GM18517 (cell line): ENCODE data around the gene SELENOM.
"Not testable (repeated sequence)": the region's sequence is repeated elsewhere in the genome, so short reads cannot be mapped to it uniquely, and the experiment has no call there.

Experiments used
- ATAC-seq: cut with Tn5 transposase; IDR thresholded peaks from one replicate; pipeline ENCODE4 v1.9.1; 2021; ENCODE audit warnings: mild to moderate bottlenecking, moderate library complexity; ENCODE audit not compliant: unreplicated experiment

The SELENOM gene

GRCh38 chr22:31106001-31106571 lies 1.3 kb downstream of the SELENOM start:
- ATAC-seq = no peak

DNA sequence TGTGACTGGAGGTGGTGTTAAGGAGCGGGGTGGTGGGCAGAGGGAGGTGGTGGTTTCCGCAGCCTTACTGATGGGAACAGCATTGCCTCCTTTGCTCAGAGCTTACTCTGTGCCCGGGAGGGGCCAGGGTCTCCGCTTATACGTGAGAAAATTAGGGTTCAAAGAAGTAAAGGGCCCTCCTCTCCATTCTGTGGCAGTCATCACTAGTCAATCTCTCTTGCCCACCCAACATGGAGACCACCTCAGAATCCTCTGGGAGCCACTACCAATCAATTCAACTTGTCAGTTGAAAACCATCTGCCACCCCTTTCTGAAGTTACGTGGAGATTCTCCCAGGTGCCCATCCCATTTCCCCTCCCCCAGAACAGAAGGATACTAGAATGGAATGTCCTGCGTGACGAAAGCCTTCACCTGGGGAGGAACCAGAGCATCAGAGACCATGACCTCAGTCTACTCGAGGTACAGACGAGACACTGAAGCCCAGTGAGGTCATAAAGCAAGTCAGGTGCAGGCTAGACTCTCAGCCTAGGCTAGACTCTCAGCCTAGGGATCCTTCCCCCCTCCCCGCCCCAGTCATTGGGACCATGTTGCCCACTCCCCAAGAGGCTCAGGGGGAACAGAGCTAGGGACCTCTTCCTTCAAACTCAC lies 2.0 kb downstream of the SELENOM start:
- ATAC-seq = no peak

GRCh38 chr22:31104869-31105268 lies 2.5 kb downstream of the SELENOM start:
- no peak for ATAC-seq

DNA sequence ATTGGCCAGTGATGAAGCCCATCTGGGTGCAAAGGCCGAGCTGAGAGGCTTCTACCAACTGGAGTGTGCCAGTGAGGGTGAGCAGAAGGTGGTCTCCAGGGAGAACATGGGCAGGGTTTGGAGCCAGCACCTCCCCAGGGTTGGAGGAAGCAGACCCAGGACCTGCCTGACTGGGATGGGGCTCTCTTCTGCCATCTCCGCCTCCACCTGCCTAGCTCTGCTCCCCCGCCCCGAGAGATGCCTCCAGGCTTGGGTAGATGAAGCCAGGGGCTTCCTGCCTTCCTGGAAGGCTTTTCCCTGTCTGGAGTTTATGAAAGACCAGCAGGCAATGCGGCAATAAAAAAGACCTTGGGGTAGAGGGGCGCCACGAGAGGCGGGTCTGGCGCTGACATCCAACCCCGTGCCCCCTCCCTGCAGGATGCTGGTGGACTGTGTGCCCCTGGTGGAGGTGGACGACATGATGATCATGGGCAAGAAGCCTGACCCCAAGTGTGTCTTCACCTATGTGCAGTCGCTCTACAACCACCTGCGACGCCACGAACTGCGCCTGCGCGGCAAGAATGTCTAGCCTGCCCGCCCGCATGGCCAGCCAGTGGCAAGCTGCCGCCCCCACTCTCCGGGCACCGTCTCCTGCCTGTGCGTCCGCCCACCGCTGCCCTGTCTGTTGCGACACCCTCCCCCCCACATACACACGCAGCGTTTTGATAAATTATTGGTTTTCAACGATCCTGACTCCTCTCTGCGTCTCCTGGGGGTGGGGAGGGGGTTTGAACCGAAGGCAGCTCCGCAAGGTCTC lies 3.3 kb downstream of the SELENOM start:
- ATAC-seq = no peak

DNA sequence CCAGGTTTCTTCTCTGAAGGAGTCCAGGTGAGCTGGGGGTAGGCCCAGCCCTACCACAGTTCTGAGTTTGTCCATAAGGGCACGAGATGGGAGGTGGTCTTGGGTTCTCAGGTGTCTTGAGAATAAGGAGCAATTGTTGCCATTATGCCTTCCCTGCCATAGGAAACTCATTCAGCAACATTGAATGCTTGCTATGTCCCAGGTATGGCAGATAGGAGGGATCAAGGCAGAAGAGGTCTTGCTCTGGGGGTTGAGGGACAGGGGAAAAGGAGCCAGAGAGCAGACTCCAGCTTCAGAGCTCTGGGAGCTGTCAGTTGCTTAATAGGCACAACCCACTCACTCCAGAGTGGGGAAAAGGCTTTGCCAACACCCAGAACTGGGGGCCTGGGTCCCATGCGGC lies 4.3 kb downstream of the SELENOM start:
- ATAC-seq = no peak

- no peak for ATAC-seq
Measured at GRCh38 chr22:31102441-31103081, 4.8 kb downstream of the SELENOM start.

DNA sequence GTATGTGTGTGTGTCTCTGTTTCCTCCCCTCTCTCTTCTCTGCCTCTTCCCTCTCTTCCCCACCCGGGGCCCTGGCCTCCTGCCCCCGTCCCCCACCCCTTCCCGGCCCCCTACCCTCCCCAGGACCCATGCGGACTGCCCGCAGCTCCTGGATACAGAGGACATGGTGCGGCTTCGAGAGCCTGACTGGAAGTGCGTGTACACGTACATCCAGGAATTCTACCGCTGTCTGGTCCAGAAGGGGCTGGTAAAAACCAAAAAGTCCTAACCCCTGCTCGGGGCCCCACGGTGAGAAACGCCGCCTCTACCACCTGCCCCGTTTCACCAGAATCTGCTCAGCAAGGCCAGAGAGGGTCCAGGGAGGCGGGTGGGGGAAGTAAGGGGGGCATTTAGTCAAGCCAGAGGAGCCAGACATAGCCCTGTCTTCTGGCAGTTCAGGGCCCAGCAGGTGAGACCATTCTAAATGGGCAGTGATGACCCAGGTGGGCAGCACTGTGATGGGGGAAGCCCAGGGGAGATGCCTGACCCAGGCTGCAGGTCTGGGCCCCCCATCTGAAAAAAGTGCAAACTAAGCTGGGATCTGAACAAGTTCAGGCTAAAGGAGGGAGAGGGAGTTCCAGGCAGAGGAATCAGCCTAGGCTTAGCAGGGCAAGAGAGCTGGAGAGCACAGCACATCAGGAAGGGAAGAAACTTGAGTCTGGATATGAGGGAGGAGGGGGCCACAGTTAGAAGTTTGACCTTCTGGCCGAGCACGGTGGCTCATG lies 6.4 kb downstream of the SELENOM start:
- ATAC-seq = no peak

DNA sequence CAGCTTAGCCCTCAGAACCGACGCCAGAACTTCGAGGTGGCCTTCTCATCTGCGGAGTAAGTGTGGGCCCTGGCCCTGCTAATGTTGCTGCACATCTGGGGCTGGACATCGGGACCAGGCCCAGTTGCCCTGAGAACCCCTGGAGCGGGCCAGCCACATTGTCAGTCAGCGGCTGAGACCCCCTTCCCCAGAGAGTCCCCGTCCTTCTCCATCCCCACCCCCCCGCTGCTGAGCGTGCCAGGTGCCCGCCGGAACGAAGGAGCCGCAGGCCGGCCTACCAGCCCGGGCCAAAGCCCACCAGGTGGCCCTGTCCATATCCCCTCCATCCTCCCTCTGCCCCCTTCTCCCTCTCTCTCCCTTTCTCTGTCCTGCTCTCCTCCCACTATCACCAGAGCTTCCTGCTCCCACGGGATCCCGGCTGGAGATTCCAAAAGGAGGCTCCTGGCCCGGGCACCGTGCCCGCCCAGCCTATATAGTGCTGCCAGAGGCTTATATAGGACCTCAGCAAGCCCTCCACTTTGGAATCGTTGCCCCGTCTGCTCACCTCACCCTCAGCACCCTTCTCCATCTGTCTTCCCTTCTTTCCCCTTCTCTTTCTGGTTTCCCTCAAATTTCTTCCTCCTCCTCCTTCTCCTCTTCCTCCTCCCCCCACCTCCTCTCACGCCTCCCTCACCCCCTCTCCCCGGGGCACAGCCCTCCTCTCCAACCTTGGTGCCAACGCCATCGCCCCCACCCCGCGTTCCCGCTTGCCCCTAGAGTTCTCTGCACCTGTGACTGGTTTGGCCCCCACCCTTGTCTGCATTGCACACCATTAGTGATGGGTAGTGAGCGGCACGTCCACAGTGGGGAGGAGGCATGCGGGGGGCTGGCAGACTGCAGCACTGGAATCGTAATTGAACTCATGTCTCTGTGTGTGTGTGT lies 7.3 kb downstream of the SELENOM start:
- ATAC-seq = no peak

DNA sequence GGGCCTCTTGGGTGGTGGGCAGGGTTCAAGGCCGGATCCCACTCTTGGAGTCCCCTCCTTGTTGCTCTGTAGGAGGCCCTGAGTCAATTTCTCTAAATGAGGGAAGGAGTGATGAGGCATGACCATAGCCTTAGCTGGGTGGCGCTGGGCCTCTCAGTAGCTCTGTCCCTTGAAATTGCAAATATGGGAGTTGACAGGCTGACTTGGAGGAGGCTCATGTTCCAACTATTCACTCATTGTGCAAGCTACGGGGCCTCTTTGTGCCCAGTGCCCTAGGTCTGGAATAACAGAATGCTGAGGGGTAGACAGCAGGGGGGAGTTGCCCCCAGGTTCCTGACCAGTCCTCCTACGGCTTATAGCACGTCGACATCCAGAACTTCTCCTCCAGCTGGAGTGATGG lies 8.0 kb downstream of the SELENOM start:
- ATAC-seq = no peak

GRCh38 chr22:31098632-31099110 lies 8.7 kb downstream of the SELENOM start:
- ATAC-seq = no peak

DNA sequence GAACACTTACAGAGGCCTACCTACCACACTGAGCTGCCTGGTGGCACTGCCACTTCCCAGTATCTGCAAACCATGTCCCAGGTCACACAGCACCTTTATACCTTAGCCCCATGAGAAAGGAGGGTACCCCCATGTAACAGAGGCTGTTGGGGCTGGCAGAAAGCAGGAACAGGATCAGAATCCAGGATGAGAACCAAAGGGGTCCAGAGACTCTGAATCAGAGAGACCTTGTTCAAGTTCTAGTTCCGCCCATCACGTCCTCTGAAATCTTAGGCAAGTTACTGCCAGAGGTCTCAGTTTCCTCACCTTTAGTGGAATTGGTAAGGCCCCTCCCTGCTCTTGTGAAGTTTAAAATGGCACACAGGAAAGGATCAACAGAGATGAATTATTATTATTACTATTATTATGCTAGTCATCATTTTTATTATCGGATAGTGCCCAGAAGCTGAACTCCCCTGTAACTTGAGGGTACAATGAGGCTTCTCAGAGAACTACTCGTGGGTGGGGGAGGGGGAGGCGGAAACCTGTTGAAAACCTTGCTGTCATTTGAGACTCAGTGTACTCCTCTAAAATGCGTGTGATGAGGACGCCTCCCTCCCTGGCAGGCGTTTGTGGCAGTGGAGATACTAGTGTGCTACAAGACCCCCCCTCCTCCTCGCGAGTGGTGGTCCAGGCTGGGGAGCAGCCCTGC lies 9.3 kb downstream of the SELENOM start:
- no peak for ATAC-seq

DNA sequence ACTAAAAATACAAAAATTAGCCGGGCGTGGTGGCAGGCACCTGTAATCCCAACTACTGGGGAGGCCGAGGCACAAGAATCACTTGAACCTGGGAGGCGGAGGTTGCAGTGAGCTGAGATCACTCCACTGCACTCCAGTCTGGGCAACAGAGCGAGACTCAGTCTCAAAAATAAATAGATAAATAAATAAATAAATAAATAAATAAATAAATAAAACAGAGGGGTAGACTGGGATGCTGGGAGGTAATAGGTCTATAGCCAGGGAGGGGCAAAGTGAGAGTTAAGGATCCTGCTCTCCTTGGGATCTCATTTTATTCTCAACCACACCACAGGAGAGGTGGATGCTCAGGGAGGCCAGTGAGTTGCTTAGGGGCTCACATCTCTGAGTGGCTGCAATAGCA lies 9.8 kb downstream of the SELENOM start:
- ATAC-seq = not testable (repeated sequence)

- no peak for ATAC-seq
Measured at GRCh38 chr22:31096657-31097279, 10.6 kb downstream of the SELENOM start.

DNA sequence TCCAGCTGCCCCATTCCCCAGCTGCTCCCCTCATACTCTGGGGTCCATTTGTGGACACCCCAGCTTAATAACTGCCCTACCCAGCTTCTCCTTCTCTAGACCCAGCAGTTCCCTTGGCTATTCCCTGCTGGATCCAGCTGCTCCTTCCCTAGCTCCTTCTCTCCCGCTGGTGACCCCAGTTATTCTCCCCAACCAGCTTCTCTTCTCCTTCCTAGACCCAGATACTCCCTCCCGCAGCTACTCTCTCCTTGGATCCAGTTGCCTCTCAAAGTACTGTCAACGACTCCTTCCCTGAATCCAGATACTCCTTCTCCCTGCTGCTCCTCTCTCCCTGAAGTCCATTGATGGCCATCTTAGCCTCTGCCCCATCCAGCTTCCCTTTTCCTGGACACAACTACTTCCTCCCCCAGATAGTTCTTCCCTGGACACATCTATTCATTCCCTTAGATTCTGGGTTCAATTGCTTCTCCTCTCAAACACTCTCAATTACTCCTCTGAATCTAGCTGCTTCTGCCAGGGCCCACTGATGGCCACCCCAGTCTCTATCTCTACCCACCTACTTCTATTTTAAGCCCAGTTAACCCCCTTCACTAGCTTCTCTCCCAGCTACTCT lies 11.6 kb downstream of the SELENOM start:
- no peak for ATAC-seq

GRCh38 chr22:31094741-31095140 lies 12.6 kb downstream of the SELENOM start:
- ATAC-seq = no peak

DNA sequence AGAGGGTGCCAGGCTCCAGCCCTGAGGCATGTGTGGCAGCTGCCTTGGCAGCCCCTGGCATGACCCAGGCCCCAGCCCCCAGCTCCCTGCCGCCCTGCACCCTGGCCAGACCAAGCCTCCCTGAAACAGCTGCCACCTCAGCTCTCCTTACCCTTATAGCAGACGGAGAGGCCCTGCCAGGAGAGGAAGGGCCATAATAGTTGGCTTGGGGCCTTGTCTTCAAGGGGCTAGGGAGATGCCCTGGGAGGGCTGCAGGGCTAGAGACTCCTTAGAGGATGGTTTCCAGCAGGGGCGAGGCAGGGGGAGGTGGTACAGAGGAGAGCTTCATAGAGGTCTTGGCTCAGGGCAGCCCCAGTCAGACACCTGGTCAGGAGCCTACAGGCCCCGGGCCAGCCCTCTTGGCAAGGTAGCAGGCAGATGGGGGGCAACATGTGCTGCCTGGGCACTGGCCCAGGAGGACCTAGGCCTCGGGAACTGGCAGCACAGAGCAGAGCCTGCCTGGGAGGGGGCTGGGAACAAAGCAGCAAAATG lies 13.3 kb downstream of the SELENOM start:
- ATAC-seq = no peak

DNA sequence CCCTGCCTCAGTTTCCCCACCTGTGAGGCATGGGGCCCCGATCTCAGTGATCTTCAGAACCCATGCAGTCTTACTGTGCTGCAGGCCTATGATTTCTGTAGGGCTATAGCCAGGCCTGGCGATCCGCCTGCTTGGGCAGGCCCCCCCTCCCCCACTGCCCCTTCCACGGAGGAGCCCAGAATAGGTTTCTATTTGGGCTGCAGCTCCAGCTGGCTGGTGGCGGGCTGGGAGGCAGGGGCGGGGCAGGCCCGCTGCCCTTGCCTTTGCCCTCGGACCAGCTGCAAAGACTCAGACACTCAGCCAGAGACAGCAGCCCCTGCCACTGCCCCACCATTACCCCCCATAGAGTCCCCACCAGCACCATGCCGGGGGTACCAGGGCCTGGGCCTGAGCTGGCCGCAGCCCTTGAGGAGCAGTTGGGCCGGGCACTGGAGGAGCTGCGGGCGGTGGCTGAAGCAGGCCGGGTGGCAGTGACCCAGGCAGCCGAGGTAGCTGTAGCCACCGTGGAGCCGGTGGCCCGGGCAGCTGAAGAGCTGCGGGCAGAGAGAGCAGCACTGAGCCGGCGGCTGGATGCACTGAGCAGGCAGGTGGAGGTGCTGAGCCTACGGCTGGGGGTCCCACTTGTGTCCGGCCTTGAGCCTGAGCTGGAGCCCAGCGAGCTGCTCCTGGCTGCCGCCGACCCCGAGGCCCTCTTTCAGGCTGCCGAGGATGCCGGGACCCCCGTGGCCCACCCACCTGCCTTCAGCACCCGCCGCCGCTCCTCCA lies 14.1 kb downstream of the SELENOM start:
- ATAC-seq = no peak
